Neural cell (in vitro differentiated cells): ENCODE results near the gene USP17L22.
"Not testable (repeated sequence)": the region's sequence is repeated elsewhere in the genome, so short reads cannot be mapped to it uniquely, and the experiment has no call there.

ENCODE experiments used
- CTCF ChIP-seq: fragments of 450-650 bp; IDR thresholded peaks from 2 replicates; pipeline ENCODE4 v1.5.1; 2014; ENCODE audit warnings: antibody characterized with exemption, mild to moderate bottlenecking, moderate library complexity; ENCODE audit not compliant: poor library complexity, severe bottlenecking
- EP300 ChIP-seq: fragments of 450-650 bp; conservative IDR thresholded peaks from 2 replicates; pipeline ENCODE4 v1.6.1; 2014; ENCODE audit warnings: antibody characterized with exemption, mild to moderate bottlenecking, moderate library complexity; ENCODE audit not compliant: poor library complexity, severe bottlenecking
- EZH2 ChIP-seq: fragments of 200-600, 300-800 bp; shearing (Covaris generic), sonication (generic); IDR thresholded peaks from 2 replicates; pipeline ENCODE4 v1.6.1; 2014; ENCODE audit warnings: antibody characterized with exemption, low read length, borderline replicate concordance, mild to moderate bottlenecking; ENCODE audit not compliant: insufficient read depth, poor library complexity, severe bottlenecking
- MXI1 ChIP-seq: fragments of 450-650 bp; conservative IDR thresholded peaks from 2 replicates; pipeline ENCODE4 v1.6.1; 2014; ENCODE audit warnings: antibody characterized with exemption, mild to moderate bottlenecking; ENCODE audit not compliant: poor library complexity, severe bottlenecking
- POLR2AphosphoS5 ChIP-seq: IDR thresholded peaks from 2 replicates; pipeline ENCODE4 v1.6.1; 2012
- RAD21 ChIP-seq: fragments of 450-650 bp; conservative IDR thresholded peaks from 2 replicates; pipeline ENCODE4 v1.6.1; 2014; ENCODE audit warnings: antibody characterized with exemption, mild to moderate bottlenecking, moderate library complexity
- REST ChIP-seq: IDR thresholded peaks from 2 replicates; pipeline ENCODE4 v1.6.1; 2012; ENCODE audit warnings: borderline replicate concordance
- SMC3 ChIP-seq: fragments of 450-650 bp; conservative IDR thresholded peaks from 2 replicates; pipeline ENCODE4 v1.6.1; 2014; ENCODE audit warnings: antibody characterized with exemption, mild to moderate bottlenecking, moderate library complexity; ENCODE audit not compliant: poor library complexity
- TAF1 ChIP-seq: IDR thresholded peaks from 2 replicates; pipeline ENCODE4 v1.6.1; 2012; ENCODE audit warnings: low read depth

GRCh38 chr4:9247953-9248680, 19.3 kb upstream of the USP17L22 start, which contains the start of gene USP17L18:
- TF ChIP-seq CTCF, TAF1, EZH2, POLR2AphosphoS5, EP300, RAD21, REST, SMC3, MXI1: not testable (repeated sequence)
